Stimulated activated CD4-positive, alpha-beta T cell treated with anti-CD3 and anti-CD28 coated beads, Interleukin-15, amount 100 ng/mL, for 48 hours (primary cell): Measurements from ENCODE around the gene CRTC1.

Experiments
- DNase-seq, 2 donors: peaks; one replicate each; pipeline ENCODE4 v3.0.0-alpha.2; 2020; ENCODE audit warnings: low read depth in 2 of 2

Gene CRTC1

DNA sequence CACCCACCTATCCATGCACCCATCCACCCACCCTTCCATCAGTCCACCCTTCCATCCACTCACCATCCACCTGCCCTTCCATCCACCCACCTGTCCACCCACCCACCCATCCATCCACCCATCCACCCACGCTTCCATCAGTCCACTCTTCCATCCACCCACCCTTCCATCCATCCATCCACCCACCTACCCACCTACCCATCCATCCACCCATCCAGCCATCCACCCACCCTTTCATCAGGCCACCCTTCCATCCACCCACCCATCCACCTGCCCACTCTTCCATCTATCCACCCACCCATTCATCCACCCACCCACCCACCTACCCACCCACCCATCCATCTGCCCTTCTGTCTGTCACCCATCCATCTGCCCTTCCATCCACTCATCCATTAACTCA lies 29.6 kb upstream of the CRTC1 start:
- DNase-seq, result no peak

DNA sequence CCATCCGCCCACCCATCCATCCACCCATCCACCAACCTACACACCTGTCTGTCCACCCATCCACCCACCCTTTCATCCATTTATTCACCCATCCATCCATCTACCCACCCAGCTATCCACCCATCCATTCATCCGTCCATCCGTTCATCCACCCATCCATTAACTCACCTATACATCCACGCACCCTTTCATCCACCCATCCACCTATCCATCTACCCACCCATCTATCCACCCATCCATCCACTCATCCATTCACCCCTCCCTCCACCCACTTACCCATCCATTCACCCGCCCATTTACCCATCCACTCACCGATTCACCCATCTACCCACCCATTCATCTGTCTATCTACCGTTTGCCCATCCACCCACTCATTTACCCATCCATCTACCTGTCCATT lies 29.0 kb upstream of the CRTC1 start:
- DNase-seq, result no peak

GRCh38 chr19:18655173-18655844 lies 28.2 kb upstream of the CRTC1 start:
- DNase-seq, result no peak

GRCh38 chr19:18656337-18657086 lies 27.0 kb upstream of the CRTC1 start:
- DNase-seq, result no peak

DNA sequence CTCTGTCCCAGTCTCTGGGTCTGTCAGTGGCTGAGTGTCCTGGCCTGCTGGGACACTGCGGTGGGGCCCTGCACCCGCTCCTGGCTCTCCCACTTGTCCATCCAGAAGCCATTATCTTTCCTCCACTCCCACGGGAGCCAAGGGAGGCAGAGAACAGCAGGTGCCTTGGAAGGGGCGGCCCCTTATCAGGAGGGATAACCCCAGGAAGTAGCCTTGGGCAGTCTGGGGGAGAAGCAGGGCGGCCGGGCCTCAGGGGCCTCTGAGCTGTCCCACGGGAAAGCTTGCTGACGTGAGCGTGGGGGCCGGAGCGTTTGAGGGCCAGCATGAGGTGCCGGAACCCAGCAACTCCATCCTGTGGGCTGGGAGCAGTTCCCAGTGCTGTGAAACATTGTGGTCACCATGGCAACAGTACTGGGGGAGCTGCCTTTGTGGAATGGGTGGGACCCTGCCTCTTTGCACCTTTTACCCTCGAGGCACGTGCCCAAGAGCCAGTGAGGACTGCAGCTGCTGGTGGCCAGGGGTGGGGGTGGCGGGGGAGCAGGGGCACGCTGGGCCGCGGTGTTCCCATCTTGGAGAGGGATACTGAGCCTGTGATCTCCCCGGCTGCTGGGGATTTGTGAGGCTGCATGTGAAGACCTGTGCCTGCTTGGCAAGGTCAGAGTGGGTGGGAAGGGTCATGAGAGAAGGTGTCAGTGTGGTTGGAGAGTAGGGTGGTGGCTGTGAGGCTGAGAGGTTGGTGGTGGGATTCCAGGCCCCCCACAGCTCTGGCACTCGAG lies 25.7 kb upstream of the CRTC1 start:
- DNase-seq, result no peak

DNA sequence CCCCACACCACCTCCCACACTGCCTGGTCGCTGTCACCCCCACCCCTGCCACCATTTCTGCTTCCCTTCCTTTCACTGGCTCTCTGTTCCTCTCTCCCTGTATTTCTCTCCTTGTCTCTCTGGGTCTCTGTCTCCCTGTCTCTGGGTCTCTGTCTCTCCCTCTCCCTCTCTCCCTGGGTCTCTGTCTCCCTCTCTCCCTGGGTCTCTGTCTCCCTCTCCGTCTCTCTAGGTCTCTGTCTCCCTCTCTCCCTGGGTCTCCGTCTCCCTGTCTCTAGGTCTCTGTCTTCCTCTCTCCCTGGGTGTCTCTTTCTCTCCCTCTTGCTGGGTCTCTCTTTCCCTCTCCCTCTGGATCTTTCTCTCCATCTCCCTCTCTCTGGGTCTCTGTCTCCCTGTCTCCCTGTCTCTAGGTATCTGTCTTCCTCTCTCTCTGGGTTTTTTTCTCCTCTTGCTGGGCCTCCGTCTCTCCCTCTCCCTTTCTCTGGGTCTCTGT lies 25.1 kb upstream of the CRTC1 start:
- DNase-seq, result no peak

DNA sequence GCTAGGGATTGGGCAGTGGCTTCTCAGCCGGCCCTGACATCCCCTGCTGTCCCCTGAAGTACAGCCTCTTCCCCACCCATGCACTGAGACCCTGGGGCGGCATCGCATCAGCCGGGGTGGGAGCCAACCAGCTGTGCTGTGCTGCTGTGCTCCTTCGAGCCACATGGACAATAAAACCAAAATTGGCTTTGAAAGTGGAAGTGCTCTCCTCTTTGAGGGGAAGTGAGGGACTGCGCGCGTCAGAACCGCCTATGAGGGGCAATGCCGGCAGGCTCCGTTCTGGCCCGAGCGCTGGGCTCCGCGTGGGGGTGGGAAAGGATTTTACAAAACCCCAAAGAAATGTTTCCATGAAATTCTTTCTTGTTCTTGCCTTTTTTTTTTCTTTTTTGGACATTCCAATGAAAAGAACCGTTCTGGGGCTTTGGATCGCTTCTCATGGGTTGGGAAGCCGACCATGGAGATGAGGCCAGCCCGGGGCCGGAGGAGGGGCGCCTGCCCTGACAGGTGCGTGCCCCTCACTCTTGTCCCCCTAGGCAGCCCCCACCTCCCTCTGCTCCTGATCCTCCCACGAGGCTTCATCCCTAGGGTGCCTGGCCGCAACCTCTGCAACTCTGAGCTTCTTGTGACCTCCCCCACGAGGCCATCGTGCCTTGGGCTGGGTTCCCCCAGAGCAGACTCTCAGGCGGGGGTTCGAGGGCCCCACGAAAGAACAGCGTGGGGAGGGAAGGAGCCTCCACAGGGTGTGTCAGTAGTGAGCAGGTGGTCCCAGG lies 24.0 kb upstream of the CRTC1 start:
- no peak for DNase-seq

DNA sequence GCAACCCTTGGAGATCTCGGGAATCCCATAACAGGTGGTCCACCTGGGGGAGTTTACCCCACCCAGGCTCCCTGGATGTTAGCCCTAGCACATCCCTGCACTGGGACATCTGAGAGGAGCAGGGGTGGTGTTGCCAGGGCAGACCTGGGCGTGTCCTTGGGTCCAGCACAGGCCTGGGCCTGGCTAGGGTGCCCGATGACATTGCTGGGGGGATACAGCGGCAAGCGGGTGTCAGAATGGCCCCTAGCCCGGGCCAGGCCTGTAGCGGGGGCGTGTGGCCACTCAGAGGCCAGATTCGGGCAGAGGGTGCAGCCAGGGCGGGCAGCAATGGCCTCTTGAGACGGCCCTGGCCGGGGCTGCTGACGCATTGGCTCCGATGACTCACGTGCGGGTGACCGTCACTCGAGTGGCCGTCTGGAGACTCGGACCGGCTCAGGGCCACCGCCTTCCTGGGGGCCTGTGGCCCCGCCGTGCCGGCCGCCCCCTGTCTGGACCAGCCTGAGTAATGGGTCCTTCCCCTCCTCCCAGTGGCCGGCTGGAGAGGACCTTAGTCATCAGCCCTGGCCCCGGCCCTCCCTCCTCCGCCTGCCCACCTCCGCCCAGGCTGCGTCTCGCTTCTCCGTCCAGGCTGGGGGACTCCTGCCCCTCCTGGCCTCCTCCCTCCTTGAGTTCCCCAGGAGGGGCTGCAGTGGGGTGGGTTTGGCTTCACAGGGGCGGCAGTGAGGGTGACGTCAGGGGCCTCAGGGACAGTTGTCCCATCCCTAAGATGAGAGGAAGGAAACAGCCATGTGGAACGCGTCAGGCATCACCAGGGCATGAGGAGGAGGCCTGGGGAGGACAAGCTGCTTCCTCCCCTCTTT lies 23.2 kb upstream of the CRTC1 start:
- DNase-seq, result no peak

DNA sequence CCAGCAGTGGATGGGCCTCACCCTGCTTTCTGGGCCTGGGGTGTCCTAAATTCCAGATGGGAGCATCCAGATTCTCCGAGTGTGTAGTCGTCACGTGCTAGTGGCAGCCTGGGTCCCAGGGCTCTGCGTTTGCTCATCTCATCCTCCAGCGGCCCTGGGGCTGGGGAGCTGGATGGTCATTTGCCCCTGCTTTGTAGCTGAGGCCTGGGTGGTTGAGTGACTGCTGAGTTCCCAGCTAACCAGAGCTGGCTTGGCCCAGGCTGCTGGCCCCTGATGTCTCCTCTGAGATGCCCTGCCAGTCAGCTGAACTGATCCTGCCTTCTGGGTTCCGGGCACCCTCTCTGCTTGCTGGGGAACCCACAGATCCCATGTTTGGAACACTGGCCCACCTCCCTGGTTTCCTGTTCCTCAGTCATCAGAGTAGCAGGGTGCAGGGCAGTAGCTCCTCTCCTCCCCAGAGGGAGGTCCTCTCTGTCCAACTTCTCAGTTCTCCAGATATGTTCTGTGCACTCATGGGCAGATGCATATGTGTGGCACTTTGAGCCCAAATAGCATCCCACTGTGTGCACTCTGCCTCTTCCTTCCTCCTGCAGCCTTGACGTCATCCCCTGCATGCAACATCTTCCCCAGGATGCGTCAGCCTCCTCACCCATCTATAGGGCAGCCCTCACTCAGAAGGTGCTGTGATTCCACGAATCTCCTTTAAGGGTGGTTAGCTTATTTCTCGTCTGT lies 22.4 kb upstream of the CRTC1 start:
- DNase-seq, result no peak

- no peak for DNase-seq
Observed at GRCh38 chr19:18662972-18663732, 20.3 kb upstream of the CRTC1 start.

DNA sequence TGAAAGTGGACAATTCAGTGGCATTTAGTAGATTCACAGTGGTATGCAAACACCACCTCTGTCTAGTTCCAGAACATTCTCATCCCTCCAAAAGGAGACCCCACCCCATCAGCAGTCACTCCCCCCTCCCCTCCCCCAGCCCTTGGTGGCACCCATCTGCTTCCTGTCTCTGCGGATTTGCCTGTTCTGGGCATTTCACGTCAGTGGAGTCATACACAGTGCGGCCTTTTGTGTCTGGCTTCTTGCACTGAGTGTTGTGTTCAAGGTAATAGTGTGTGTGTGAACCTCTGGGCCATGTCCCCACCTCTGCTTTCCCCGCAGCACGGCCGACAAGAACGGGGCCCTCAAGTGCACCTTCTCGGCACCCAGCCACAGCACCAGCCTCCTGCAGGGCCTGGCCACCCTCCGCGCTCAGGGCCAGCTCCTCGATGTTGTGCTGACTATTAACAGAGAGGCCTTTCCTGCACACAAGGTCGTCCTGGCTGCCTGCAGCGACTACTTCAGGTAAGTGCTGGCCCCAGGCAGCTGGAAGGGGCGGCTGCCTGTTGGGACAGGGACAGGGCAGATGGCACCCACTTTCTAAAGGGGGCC lies 19.4 kb upstream of the CRTC1 start:
- DNase-seq, result no peak

DNA sequence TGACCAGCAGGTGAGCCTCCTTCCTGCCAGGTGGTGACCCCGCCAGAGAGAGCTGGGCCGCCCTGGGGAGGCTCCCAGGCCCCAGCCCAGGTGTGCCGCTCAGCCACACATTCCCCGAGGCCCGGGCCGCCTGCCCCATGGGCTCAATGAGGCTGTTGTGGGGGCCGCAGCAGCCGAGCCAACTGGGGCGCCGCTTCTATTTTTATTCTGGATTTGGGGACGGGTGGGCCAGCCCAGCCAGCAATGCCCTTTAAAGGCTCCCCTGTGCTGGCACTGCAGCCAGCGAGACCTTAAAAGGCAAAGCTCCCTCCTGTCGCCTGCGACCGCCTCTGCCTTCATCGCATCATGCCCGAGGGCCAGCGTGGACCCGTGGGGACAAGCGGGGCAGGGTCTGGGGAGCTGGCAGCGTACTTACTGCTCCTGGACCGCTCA lies 17.7 kb upstream of the CRTC1 start:
- DNase-seq, result no peak

- no peak for DNase-seq
Observed at GRCh38 chr19:18666317-18666716, 17.2 kb upstream of the CRTC1 start.

GRCh38 chr19:18666784-18667183 lies 16.7 kb upstream of the CRTC1 start:
- DNase-seq, result no peak

GRCh38 chr19:18667531-18668251 lies 15.8 kb upstream of the CRTC1 start:
- no peak for DNase-seq

- no peak for DNase-seq
Observed at GRCh38 chr19:18668252-18668631, 15.2 kb upstream of the CRTC1 start.

DNA sequence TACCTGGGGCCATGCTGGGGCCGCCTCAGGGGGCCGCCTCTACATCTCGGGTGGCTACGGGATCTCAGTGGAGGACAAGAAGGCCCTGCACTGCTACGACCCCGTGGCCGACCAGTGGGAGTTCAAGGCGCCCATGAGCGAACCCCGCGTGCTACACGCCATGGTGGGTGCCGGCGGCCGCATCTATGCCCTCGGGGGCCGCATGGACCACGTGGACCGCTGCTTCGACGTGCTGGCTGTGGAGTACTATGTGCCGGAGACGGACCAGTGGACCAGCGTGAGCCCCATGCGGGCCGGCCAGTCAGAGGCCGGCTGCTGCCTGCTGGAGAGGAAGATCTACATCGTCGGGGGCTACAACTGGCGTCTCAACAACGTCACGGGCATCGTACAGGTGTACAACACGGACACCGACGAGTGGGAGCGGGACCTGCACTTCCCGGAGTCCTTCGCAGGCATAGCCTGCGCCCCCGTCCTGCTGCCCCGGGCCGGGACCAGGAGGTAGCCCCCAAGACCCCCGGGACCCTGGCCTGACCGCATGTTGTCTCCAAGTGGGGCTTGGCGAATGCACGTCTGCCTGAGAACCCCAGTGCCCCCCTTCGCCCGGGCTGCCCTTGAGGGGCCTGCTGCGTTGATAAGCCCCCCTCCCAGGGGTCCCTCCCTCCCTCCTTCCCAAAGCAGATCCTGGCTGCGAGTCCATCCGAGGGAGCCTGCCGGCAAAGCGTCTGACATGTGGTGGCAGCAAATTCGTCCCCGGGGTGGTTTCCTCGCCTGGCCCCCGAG lies 14.5 kb upstream of the CRTC1 start:
- no peak for DNase-seq

- DNase-seq, result no peak
Observed at GRCh38 chr19:18669524-18669817, 14.0 kb upstream of the CRTC1 start.
